HG03060 (cell line): Measurements from ENCODE around the gene CEP70.
"Not testable (repeated sequence)": the region's sequence is repeated elsewhere in the genome, so short reads cannot be mapped to it uniquely, and the experiment has no call there.

Experiments
- ATAC-seq: cut with Tn5 transposase; IDR thresholded peaks from one replicate; pipeline ENCODE4 v1.9.1; 2021; ENCODE audit warnings: low read depth, moderate number of reproducible peaks; ENCODE audit not compliant: unreplicated experiment

CEP70 gene

GRCh38 chr3:138542977-138543376 is 51.1 kb downstream of the CEP70 start:
- no peak for ATAC-seq

- no peak for ATAC-seq
Observed at GRCh38 chr3:138539352-138539751, 54.7 kb downstream of the CEP70 start.

DNA sequence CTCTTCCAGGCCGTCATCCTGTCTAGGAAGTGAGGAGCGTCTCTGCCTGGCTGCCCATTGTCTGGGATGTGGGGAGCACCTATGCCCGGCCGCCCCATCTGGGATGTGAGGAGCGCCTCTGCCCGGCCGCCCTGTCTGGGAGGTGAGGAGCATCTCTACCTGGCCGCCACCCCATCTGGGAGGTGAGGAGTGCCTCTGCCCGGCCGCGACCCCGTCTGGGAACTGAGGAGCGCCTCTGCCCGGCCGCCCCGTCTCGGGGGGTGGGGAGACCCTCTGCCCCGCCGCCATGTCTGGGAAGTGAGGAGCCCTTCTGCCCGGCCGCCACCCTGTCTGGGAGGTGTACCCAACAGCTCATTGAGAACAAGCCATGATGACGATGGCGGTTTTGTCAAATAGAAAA is 72.6 kb downstream of the CEP70 start:
- not testable (repeated sequence) for ATAC-seq

DNA sequence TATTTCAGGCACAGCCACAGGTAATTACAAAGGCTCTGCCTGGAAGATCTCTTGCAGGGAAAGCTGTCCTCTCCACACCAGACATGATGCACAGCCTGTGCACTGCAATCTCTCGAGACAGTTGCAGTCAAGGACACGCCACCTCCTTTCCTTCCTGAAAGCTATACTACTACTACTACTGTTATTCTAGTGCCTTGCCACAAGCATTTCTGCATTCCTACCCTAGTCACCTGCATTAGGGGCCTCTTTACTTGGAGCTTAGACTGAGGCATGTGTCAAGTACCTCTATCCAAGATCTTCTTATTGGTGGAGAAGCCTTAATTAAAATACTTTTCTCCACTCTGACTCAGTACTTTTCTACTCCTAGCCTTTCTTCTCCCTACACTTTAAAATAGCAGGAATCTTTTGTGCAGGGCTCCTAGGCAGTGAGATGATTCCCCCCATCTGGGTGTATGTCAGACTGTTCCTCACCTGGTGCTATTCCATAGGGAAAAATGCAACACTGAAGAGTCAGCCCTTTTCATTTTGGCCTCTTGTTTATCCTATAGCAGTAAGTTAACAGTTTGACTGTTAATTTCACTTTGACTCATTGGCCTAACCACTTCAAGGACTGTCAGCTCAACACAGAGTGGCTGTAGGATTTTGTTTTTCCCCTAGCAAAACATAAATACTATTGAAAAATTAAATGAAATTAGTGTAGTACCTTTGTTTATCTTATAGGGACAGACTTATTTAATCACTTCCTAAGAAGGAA is 80.8 kb downstream of the CEP70 start:
- ATAC-seq: no peak

- no peak for ATAC-seq
Observed at GRCh38 chr3:138511945-138512344, 82.1 kb downstream of the CEP70 start.

DNA sequence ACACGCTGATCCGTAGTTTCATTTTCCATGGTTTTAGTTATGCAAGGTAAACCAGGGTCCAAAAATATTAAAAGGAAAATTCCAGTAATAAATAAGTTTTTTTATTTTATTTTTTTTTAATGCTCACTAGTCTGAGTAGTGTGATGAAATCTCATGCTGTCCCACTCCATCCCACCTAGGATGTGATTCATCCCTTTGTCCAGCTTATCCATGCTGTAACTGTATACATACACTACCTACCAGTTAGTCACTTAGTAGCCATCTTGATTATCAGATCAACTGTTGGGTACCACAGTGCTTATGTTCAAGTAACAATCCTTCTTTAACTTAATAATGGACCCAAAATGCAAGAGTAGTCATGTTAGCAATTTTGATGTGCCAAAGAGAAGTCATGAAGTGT is 84.5 kb downstream of the CEP70 start:
- no peak for ATAC-seq

- ATAC-seq: no peak
Observed at GRCh38 chr3:138507524-138507923, 86.5 kb downstream of the CEP70 start.

DNA sequence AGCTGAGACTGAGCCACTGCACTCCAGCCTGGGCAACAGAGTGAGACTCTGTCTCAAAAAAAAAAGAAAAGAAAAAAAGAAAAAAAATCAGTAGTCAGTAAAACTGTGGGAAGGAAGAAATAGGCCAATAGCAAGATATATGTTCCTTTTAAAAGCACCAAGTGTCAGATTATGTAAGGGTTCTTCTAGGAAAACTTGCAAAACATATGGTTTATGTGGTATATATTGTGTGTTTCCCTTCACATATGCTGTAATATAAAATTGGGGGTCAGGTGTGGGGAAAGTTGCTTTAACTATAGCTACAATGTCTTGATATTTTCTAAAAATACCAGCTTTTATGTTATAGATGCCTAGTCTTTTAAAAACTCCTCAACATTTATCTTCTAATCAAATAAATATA is 95.1 kb downstream of the CEP70 start:
- ATAC-seq: no peak

- no peak for ATAC-seq
Observed at GRCh38 chr3:138497851-138498250, 96.2 kb downstream of the CEP70 start.

GRCh38 chr3:138497021-138497420 is 97.0 kb downstream of the CEP70 start:
- no peak for ATAC-seq

DNA sequence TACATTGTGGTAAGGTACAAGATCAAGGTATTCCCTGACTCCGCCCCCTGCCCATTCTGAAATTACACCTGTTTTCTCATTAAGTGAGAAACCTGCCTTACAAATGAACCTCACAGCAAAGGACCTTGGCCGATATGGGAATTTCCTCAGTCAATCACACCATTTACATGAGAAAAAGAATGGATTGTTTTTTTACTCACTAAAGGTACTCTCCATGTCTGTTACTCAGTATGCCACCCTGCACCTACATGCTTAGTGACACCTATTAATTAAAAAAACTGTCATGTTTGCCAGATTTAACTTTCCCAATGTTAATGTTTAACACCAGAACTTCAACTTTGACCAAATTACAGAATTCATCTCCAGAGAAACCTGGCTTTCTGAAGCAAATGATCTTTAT is 97.6 kb downstream of the CEP70 start:
- no peak for ATAC-seq

DNA sequence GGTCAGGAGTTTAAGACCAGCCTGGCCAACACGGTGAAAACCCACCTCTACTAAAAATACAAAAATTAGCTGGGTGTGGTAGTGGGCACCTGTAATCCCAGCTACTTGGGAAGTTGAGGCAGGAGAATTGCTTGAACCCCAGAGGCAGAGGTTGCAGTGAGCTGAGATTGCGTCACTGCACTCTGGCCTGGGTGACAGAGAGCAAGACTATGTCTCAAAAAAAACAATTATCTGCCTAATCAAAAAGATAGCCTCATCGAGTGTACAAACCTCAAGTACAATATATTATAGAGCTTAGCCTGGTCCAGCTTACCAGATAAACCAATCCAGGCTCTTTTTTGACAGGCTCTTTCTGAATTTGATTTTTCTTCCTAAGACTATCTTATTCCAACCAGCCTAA is 98.4 kb downstream of the CEP70 start:
- not testable (repeated sequence) for ATAC-seq

DNA sequence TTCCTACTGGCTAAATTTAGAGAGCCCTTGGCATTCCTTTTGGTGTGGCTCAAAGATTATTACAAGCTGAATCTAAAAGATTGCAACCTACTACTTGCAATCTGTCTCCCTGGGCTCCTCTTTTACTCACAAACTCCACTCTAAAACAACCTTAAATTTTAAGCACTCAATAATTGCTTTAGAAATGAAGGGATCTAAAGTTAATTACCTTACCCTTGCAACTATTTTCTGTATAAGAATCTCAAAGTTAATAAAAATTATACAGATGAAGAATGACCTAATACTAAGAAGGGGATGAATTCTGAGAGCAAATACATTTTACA is 99.5 kb downstream of the CEP70 start:
- ATAC-seq: no peak

- no peak for ATAC-seq
Observed at GRCh38 chr3:138493804-138494606, 100.1 kb downstream of the CEP70 start.

GRCh38 chr3:138492980-138493675 is 100.9 kb downstream of the CEP70 start:
- ATAC-seq: no peak

DNA sequence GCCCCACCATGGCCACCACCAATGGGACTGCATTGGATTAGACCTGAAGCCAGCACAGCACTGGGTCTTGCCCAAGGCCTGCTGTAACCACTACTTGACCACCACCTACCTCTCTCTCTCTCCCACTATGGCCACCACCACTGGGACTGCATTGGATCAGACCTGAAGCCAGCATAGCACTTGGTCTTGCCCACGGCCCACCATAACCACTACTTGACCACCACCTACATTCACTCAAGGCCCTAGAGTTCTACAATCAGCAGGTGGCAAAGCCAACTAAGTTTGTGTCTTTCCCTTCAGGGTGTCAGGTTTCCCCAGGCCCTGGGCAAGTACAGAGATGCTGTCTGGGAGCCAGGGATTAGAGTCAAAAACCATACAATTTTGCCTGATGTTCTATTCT is 102.1 kb downstream of the CEP70 start:
- ATAC-seq: no peak

DNA sequence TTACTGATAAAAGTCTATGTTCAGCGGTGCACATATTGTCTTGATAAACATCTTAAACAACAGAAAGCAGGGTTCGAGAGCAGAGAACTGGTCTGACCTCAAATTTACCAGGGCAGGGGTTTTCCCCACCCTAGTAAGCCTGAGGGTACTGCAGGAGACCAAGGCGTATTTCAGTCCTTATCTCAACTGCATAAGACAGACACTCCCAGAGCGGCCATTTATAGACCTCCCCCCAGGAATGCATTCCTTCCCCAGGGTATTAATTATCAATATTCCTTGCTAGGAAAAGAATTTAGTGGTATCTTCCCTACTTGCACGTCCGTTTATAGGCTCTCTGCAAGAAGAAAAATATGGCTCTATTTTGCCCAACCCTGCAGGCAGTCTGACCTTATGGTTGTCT is 107.5 kb downstream of the CEP70 start:
- ATAC-seq: not testable (repeated sequence)

- not testable (repeated sequence) for ATAC-seq
Observed at GRCh38 chr3:138484672-138485071, 109.4 kb downstream of the CEP70 start.

DNA sequence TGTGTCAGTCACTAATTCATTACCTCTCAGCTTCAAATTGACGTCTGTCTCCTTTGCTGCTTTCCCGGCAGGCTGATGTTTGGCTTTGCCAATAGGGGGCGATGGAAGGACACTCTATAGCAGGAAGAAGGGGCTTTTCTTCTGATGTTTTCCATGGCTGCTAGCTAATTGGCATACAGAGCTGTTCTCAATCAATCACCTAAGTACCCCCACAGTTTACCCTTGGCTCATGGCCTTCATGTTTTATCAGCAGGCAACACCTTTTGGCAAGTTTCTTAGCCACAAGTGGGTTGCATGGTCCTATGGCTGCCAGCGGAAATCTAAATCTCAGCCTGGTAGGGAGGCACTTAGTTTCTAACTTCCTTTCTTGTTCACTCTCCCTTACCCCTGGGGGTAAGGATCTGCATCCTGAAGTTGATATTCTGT is 114.6 kb downstream of the CEP70 start:
- no peak for ATAC-seq

DNA sequence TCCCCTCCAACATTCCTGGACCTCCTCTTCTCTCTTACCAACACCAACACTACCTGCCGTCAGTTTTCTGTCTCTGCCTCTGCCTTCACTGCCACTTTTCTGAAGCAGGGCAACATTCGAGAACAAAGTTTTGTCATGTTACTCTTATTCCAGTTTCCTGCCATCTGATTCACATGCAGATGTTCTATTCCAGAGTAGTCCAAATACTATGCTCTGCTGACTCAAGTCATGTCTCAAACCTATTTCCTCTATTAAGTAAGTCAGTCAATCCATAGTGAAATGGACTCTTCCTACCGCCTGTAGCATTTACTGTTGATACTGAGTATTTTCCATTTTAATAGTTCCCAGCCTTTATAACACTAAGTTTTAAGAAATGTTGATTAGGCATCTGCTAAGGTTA is 116.3 kb downstream of the CEP70 start:
- no peak for ATAC-seq

DNA sequence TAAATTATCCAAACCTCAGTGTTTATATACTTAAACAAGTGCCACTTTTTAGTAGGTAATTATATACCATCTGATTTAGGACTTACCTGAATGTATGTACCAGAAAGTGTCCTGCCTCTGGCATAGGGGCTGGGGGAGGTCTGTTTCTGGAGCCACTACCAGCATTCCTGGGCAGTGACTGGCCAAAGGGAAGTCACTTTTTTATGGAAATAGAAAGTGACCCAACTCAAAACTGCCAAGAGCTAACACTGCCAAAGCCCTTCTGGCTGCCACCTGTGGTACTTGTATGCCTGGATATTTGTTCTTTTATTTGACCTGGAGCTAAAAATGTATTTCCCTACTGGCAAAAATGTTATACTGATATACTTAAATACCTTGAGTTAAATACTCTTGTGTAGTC is 116.9 kb downstream of the CEP70 start:
- ATAC-seq: no peak
